ENCODE data around the gene ATP2B2. TPM values are rescaled to one million over a fixed set of nuclear protein-coding genes. Genes with fewer than 3 reads are reported as not detected.

Gene ATP2B2
- total and polyA plus RNA-seq, 2 experiments from 2014 or later = 0.42 to 0.63 TPM

DNA sequence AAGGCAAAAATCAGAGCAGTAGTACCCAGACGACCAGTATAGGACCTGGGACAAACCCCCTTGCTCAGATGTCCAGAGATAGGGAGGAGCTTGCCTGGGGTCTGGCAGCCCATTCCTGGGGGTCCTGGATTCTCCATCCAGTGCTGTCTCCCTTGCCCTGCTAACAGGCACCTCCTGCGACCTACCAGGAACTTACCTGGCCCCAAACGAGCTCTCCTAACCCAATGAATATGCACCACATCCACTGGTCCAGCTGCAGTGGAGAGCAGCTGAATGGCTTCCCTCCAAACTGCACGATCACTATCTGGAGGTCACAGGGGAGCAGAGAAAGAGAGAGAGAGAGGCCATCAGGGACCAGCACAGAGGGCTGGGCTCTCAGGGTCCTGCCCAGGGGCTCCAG is 165.3 kb downstream of the ATP2B2 start:
- Histone ChIP-seq H3K4me2 (no peak overlapping the region), H3K36me3 (ENCODE audit: insufficient read depth) (no peaks in the 10 kb centered on the region), H3K79me2 (replicated peaks; ENCODE audit: insufficient read depth) (no peaks in the 10 kb centered on the region), H3K4me1 (ENCODE audit: insufficient read depth) (no peaks in the 10 kb centered on the region), H3K27me3 (ENCODE audit: insufficient read depth) (no peaks in the 10 kb centered on the region), H3K9me2 (ENCODE audit: insufficient read depth) (no peaks in the 10 kb centered on the region), H3K4me3 (no peak overlapping the region), H3F3A (replicated peaks; ENCODE audit: low read depth) (no peaks in the 10 kb centered on the region), H3K27ac (ENCODE audit: low read depth) (no peak overlapping the region), H4K20me1 (replicated peaks; ENCODE audit: insufficient read depth) (no peaks in the 10 kb centered on the region), H2AFZ (no peak overlapping the region)
- ATAC-seq = no peak
- Mint-ChIP-seq H3K4me1 (no peaks in the 10 kb centered on the region; the same call in 1 of the 3 replicates), H3K4me3 (no peak overlapping the region; the same call in 2 of the 3 replicates), H3K27me3 (ENCODE audit: insufficient read depth, low read depth, poor library complexity) (peaks cover 1% of the 10 kb centered on the region), H3K36me3 (ENCODE audit: low read depth) (no peaks in the 10 kb centered on the region; the same call in 2 of the 3 replicates), H3K9me3 (no peaks in the 10 kb centered on the region; the same call in 2 of the 3 replicates), H3K27ac (no peak overlapping the region)
- no peak for DNase-seq (ENCODE audit: low spot score)
- no peak for TF ChIP-seq ZNF462 (CRISPR knock-in tag; IDR thresholded peaks at IDR 0.05)
- TF ChIP-seq EZH2 (IDR thresholded peaks at IDR 0.05; ENCODE audit: low read depth, unreplicated experiment) = no peak
- no peak for TF ChIP-seq CTCF (conservative IDR thresholded peaks at IDR 0.05; ENCODE audit: low read depth in 2 of 2)
- no peak for TF ChIP-seq JUNB (IDR thresholded peaks at IDR 0.05; ENCODE audit: unreplicated experiment)
- no peak for TF ChIP-seq NANOG (IDR thresholded peaks at IDR 0.05; ENCODE audit: borderline replicate concordance)
- no peak for TF ChIP-seq POLR2AphosphoS5 (IDR thresholded peaks at IDR 0.05; ENCODE audit: low read depth)
- TF ChIP-seq STAT1 (IDR thresholded peaks at IDR 0.05; ENCODE audit: unreplicated experiment) = no peak
- TF ChIP-seq CREB1 (CRISPR knock-in tag; IDR thresholded peaks at IDR 0.05; ENCODE audit: low read depth) = no peak

Measured in GM23338 (cell line).